HG03196 (cell line): ENCODE results near the gene BAAT.
"Not testable (repeated sequence)": the region's sequence is repeated elsewhere in the genome, so short reads cannot be mapped to it uniquely, and the experiment has no call there.

Experiments
- ATAC-seq: cut with Tn5 transposase; IDR thresholded peaks from one replicate; pipeline ENCODE4 v1.9.1; 2021; ENCODE audit not compliant: unreplicated experiment

The BAAT gene

GRCh38 chr9:101365181-101365580, 19.6 kb downstream of the BAAT start:
- no peak for ATAC-seq

DNA sequence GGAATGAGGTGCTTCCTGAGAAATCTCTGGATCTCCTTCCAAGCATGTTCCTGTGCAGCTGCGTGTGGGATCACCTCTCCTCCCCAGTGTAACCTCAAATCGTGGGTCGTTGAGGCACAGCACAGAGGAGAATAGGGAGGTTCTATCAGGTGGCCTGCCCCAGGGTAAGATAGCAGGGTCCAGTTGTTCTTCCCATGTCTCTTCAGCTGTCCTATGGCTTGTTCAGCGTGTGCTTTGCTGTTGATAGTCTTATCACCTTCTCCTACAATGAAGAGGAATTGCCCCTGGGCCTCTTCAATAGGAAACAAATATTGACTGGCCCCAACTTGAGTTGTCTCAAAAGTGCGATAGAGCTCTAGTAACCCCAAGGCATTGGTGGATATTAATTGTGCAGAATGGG, 22.4 kb downstream of the BAAT start:
- ATAC-seq = no peak

GRCh38 chr9:101360647-101361046, 24.2 kb downstream of the BAAT start:
- no peak for ATAC-seq

DNA sequence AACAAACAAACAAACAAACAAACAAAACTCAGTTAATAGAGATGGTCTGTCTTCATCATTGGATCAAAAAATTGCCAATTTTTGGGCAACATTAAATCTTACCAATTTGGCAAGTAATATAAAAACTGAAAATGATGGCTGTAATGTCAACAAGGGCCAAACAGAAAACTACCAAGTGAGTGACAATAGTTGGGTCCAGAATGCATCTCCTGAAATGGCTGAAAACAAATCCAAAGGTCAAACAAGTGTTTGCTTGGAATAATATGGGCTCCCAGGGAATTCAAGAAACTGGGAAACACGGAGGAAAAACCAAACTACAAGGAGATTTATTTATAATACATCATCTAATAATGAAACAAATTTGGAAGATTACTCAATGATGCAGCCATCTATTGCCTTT, 25.1 kb downstream of the BAAT start:
- no peak for ATAC-seq

DNA sequence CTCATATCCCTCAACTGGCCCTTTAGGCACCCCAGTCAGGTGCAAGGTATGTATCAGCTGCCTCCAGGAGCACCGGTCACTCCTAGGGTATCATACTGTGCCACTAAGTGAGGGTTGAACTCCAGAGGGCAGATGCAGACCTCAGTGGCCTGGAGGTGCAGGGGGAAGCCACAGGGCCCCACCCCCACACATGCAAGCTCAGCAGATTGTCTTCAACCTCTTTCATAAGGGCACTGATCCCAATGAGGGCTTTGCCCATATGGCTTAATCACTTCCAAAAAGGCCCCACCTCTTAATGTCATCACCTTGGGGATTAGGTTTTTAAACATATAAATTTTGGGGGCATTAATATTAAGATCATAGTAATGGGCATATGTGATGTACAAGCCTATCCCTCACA, 28.2 kb downstream of the BAAT start:
- no peak for ATAC-seq

- ATAC-seq = no peak
Observed at GRCh38 chr9:101354765-101355708, 29.8 kb downstream of the BAAT start.

DNA sequence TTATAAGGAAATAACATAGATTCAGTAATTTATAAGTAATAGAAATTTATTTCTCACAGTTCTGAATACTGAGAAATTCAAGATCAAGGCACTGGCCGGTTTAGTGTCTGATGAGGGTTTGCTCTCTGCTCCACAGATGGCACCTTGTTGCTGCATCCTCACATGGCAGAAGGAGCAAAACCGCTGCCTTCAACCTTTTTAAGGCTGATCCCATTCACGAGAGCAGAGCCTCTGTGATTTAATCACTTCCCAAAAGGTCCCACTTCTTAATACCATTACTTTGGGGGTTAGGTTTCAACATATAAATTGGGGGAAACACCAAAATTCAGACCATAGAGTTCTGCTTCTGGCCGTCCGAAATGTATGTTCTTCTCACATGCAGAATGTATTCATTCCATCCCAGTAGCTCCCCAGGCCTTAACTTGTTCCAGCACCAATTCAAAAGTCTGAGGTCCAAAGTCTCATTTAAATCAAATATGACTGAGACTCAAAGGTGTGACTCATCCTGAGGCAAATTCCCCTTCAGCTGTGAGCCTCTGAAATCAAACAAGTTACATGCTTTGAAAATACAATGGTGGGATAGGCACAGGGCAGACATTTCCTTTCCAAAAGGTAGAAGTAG, 30.6 kb downstream of the BAAT start:
- ATAC-seq = no peak

GRCh38 chr9:101353683-101354082, 31.1 kb downstream of the BAAT start:
- ATAC-seq = no peak

DNA sequence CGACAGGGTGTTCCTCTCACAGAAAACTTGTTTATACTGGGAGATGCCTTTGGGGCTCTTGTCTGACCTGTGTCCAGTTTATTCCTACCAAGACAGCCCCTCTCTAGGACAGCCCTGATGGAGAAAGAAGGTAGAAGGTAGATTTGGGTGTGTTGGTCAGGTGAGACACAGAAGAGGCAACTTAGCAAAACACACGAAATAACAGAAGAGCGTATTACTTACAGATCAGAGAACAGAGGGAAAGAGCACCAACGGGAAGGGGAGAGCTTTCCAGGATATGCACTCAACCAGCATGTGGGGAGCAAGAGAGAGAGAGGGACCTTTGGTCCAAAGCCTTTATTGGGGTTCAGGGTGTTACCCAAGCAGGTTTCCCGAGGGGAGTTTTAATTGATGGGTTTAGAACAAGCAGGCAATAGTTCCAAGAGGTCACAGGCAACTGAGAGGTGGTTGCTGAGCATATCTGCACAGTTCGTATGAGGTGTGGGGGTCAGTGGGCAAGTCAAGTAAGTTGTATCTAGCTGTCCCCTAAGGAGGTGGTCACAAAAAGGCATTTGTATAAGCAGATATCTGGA, 31.8 kb downstream of the BAAT start:
- no peak for ATAC-seq

DNA sequence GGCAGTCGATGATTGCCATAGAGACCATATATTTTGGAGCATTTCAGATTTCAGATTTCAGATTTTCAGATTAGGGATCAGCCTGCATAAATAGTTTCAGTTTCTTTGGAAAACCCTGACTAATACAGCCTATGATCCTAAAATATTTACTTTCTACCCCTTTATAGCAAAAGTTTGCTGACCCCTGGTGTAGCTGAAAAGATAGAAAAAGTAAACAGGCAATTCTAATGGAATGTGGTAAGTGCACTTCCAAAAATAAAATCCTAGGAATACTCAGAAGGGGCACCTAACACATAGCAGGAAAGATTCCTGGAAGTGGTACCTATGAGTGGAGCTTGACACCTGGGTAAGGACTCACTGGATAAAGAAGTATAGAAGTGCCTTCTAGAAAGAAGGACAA, 34.5 kb downstream of the BAAT start:
- no peak for ATAC-seq

GRCh38 chr9:101342595-101342994, 42.2 kb downstream of the BAAT start:
- ATAC-seq = no peak

DNA sequence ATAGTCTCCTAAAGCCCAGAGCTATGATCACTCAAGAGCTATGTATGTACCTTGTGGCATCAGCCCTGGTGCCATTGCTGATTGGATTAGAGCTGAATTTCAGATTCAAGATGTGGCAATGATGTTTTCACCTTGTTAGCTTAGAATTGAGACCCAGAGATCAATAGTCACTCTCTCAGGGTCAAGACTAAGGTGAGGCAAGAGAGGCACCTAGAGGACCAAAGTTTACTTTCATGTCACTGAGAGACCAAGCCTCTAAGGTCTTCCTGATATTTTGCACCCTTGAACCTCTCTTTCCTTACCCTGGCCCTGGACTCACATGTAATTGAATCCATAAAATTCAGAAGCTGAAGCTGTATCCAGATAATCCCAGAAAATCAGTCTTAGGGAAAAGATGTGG, 42.8 kb downstream of the BAAT start:
- no peak for ATAC-seq

GRCh38 chr9:101337237-101337636, 47.6 kb downstream of the BAAT start:
- ATAC-seq = no peak

GRCh38 chr9:101336091-101336490, 48.7 kb downstream of the BAAT start:
- no peak for ATAC-seq

GRCh38 chr9:101333926-101334702, 50.7 kb downstream of the BAAT start:
- no peak for ATAC-seq

- ATAC-seq = no peak
Observed at GRCh38 chr9:101333490-101333889, 51.3 kb downstream of the BAAT start.

DNA sequence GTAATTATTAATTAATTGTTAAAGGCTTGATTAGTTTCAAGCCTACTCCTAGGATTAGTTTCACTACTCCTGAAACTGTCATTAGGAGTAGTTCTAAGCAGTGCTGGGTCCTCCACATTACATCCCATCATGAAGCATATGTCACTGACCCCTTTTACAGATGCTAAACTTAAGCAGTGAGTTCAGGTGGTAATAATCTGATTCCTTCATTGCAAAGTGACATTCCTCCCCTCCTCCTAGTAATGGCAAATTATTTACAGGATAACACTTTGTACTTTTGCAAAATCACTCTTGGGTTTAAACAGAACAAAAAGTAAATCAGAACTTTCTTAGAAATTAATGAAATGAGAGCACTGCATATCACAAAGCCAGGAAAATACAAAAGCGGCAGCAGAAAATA, 52.4 kb downstream of the BAAT start:
- ATAC-seq = no peak

DNA sequence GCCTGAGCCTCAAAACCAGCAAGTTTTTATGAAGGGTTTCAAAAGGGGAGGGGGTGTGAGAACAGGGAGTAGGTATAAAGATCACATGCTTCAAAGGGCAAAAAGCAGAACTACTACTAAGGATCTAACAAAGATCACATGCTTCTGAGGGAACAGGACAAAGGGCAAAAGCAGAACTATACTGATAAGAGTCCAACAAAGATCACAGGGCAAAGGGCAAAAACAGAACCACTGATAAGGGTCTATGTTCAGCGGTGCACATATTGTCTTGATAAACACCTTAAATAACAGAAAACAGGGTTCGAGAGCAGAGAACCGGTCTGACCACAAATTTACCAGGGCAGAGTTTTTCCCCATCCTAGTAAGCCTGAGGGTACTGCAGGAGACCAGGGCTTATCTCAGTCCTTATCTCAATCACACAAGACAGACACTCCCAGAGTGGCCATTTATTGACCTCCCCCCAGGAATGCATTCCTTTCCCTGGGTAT, 57.3 kb downstream of the BAAT start:
- not testable (repeated sequence) for ATAC-seq

- no peak for ATAC-seq
Observed at GRCh38 chr9:101326501-101326900, 58.3 kb downstream of the BAAT start.

GRCh38 chr9:101326035-101326434, 58.8 kb downstream of the BAAT start:
- ATAC-seq = no peak

GRCh38 chr9:101325053-101325452, 59.8 kb downstream of the BAAT start:
- no peak for ATAC-seq
